ENCODE data around the gene NKX2-3.

Gene NKX2-3

DNA sequence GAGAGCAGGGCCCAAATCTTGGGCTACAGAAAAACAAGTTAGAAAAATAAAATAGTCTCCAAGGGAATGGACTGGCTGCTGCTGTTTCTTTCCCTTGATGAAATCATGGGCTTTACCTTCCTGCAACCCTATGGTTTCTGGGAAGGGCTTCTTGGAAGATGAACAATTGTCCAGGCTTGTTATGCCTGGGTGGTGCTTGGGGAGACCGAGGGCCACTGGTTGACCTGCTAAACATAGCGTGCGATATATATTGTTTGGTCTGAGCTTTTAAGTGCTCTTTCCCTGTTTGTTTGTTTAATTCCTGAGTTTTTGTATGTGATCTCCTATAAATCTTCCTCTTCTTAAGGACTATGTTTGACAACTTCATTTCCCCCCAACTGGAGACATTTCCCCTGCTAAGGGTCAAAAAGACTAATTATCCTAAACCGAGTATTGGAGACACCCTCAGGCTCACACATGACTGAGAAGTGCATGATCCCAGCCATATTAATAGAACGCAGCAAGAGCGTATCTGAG is 49.6 kb downstream of the NKX2-3 start:
- H3K4me3 ChIP-seq (ENCODE audit: control insufficient read depth, low read depth, low read length) = no peak overlapping the region
- DNase-seq (ENCODE audit: low read depth) = no peak
- TF ChIP-seq CTCF (conservative IDR thresholded peaks at IDR 0.05; ENCODE audit: control insufficient read depth, insufficient read depth, low read depth, low read length) = no peak

GRCh38 chr10:99583687-99584086 is 50.9 kb downstream of the NKX2-3 start:
- TF ChIP-seq CTCF (conservative IDR thresholded peaks at IDR 0.05; ENCODE audit: control insufficient read depth, insufficient read depth, low read depth, low read length) = no peak
- no peak for DNase-seq (ENCODE audit: low read depth)
- no peak overlapping the region for H3K4me3 ChIP-seq (ENCODE audit: control insufficient read depth, low read depth, low read length)

Measured in fibroblast of mammary gland (primary cell).